Measurements from ENCODE around the gene CNTNAP5. TPM values are rescaled to one million over a fixed set of nuclear protein-coding genes. Genes with fewer than 3 reads are reported as not detected.

CNTNAP5 gene
- total RNA-seq, 1 donor from 2014 or later, result not detected

GRCh38 chr2:124607679-124608078 lies 582.6 kb downstream of the CNTNAP5 start:
- no peak for DNase-seq (ENCODE audit: low read depth)

- DNase-seq (ENCODE audit: low read depth), result no peak
Measured at GRCh38 chr2:124609667-124610066, 584.6 kb downstream of the CNTNAP5 start.

- no peak for DNase-seq (ENCODE audit: low read depth)
Measured at GRCh38 chr2:124610141-124610540, 585.1 kb downstream of the CNTNAP5 start.

DNA sequence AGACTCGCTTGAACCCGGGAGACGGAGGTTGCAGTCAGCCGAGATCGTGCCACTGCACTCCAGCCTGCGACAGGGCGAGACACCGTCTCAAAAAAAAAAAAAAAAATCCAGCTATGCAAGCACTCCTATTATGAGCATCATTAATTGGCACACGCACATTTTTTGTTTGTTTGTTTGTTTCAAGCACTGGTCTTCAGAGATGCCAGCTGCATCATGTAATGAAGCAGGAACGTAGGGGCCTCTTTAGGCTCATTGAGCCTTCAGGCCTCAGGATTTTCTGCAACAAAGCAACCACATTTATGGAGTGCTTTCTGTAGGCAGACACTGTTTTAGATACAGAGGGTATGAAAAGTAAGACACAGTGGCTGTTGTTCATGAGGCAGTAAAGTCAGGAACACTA lies 585.8 kb downstream of the CNTNAP5 start:
- DNase-seq (ENCODE audit: low read depth), result no peak

GRCh38 chr2:124623560-124623959 lies 598.5 kb downstream of the CNTNAP5 start:
- DNase-seq (ENCODE audit: low read depth), result no peak

GRCh38 chr2:124625561-124625960 lies 600.5 kb downstream of the CNTNAP5 start:
- no peak for DNase-seq (ENCODE audit: low read depth)

DNA sequence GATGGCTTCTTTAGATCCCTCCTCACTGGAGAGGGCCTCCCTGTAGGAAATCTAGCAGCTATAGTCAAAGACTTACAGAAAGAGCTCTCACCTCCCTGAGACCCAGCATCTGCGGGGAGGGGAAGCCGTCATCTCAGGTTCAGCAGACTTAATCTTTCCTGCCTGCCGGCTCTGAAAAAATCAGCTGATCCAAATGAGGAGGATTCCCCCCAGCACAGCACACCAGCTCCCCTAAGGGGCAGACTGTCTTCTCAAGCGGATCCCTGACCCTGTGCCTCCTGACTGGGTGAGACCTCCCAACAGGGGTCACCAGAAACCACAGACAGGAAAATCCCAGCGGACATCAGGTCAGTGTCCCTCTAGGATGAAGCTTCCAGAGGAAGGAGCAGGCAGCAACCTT lies 601.9 kb downstream of the CNTNAP5 start:
- DNase-seq (ENCODE audit: low read depth), result no peak

- DNase-seq (ENCODE audit: low read depth), result no peak
Measured at GRCh38 chr2:124633812-124634211, 608.7 kb downstream of the CNTNAP5 start.

GRCh38 chr2:124639524-124639923 lies 614.4 kb downstream of the CNTNAP5 start:
- DNase-seq (ENCODE audit: low read depth), result no peak

DNA sequence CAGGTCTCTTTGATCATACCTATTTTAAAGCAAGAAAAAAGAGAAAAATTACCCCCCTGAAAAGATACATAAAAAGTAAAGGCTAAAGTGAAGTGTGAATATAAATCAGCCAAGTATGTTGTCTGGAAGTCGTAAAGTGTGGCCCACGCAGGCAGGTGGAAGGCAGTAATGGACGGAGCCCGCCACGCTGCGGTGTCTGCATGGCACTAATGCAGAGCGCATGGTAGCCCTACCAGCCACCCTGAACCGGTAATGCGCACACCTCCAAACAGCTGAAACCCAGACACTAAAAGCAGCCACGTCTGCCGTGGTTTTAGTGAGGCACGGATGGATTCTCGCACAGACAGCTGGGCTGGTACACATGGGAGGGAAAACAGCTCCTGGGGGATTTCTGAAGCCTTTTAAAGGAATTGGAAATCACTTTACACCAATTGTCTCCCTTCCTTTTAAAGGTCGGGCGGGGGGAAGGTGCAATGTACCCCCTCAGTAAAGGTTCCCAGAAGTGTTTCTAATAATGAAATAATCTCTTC lies 615.2 kb downstream of the CNTNAP5 start:
- no peak for DNase-seq (ENCODE audit: low read depth)

DNA sequence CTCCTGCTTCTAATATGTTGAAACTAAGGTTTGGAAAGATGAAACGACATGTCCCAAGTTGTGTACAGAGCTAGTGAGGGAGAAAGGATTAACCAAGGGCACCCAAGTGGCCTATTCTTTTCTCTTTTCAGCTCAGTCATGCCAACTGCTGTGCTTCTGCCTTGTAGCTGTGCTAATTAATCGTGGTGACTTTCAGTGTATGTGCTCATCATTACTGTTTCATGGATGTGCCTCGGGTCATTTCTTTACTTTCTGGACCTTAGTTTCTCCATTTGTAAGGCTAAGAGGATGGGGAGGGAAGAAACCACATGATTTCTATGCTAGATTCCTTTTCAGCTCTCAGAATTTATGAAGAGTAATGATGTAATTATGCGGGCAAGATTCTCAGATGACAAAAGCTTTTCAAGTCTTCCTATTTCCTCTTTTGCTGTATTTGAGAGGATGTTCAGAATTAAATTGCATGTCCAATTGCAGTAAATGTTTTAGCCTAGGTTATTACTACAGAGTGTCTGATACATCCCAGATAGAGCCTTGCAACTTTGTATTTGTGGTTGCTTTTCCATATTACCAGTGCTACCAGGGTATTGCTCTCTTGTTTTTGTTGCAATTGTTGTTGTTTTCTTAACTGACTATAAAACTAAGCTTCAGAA lies 621.2 kb downstream of the CNTNAP5 start:
- DNase-seq (ENCODE audit: low read depth), result no peak

GRCh38 chr2:124647245-124647644 lies 622.2 kb downstream of the CNTNAP5 start:
- DNase-seq (ENCODE audit: low read depth), result no peak

GRCh38 chr2:124647663-124648062 lies 622.6 kb downstream of the CNTNAP5 start:
- DNase-seq (ENCODE audit: low read depth), result no peak

DNA sequence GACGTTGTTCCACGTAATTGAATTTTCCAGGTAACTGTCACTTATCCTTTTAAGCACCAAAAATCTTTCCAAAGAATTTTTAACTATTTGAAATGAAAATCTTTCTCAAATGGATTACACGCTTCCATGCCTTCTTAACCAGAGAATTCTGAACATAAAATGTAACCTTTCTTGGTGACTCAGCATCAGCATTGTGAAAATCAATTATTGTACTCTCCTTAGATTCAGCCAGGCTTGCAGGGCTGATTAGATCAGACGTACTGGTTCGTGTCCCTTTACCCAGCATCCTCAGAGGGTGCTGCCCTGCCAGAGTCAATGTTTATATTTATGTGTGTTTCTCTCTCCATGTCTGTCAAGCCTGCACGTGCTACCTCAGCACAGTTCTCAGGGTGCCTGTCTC lies 623.9 kb downstream of the CNTNAP5 start:
- DNase-seq (ENCODE audit: low read depth), result no peak

DNA sequence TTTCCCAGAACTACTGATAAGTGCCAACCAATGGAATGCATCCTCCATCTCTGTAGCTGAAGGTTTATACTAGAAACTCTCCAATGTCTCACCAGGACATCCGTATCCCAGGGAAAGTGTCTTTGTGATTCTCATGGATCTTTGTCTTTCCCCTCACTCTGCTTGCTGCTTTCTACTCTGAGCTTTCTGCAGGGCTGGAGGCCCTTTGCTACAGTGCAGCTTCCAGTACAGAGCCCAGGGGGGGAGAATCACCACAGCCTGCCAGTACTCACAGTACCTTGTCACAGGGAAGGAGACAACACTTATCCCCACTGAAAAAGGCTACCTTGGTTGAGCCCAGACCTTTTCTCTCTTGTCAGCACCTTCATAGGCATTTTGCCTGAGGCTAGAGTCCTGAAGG lies 627.0 kb downstream of the CNTNAP5 start:
- no peak for DNase-seq (ENCODE audit: low read depth)

DNA sequence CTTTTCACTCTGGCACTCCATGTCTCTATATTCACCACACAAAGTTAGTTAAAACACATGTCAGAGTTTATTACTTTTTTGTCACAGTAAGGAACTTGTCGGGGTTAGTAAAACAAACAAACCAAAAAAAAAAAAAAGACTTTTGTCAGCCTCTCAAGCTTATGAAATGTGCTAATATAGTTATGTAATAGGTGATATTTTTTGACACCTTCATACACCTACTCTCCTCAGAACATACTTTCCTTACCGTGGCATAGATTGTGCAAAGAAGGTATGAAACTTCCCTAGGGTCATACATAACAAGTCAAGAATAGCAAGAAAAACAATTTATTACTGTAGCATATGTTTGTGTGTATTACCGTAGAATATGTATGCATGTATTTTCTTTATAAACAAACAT lies 633.3 kb downstream of the CNTNAP5 start:
- DNase-seq (ENCODE audit: low read depth), result no peak

GRCh38 chr2:124661558-124661957 lies 636.5 kb downstream of the CNTNAP5 start:
- DNase-seq (ENCODE audit: low read depth), result no peak

GRCh38 chr2:124662946-124663644 lies 638.0 kb downstream of the CNTNAP5 start:
- DNase-seq (ENCODE audit: low read depth), result no peak

DNA sequence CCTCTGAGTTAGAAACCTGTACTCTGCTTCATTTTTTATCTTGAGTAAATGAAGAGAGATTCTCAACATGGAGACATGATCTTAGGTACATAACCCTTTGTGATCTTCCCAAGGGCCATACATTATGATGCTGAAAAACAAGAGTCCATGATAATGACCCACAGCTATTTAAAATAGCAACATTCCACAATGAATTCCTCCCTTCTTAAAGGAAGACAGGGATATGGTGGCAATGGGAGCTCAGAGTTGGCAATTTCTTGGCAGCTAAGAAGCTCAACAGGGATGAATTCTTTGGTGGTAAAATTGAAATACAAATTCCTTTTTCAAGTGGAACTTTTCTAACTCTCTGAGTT lies 638.5 kb downstream of the CNTNAP5 start:
- no peak for DNase-seq (ENCODE audit: low read depth)

DNA sequence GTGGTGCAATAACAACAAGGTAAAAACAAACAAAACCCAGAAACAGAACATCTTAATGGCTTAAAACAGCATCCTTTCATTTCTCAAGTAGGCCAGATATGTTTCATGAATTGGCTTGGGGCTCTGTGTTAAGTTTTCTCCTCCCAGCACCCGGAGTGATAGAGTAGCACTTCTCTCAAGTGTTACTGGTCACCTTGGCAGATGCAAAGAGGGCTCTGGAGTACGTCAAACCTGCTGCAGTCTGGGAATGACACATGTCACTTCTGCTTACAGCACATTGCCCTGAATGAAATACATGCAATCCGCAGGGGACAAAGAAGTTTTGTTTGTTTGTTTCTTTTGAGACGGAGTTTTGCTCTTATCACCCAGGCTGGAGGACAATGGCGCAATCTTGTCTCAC lies 639.3 kb downstream of the CNTNAP5 start:
- no peak for DNase-seq (ENCODE audit: low read depth)

- DNase-seq (ENCODE audit: low read depth), result no peak
Measured at GRCh38 chr2:124666976-124667375, 641.9 kb downstream of the CNTNAP5 start.

- DNase-seq (ENCODE audit: low read depth), result no peak
Measured at GRCh38 chr2:124668161-124668560, 643.1 kb downstream of the CNTNAP5 start.

DNA sequence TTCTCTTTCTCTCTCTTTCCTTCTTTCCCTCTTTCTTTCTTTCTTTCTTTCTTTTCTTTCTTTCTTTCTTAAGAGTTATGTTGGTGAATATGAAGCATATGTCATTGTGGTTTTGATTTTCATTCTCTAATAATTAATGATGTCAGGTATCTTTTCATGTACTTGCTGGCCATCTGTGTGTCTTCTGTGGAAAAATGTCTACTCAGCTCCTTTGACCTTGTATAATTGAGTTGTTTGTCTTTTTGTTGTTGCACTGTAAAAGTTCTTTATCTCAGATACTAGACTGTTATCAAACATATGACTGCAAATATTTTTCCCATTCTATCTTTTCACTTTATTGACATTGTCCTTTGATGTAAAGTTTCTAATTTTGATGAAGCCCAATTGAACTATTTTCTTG lies 645.1 kb downstream of the CNTNAP5 start:
- no peak for DNase-seq (ENCODE audit: low read depth)

Measured in myocyte (in vitro differentiated cells).